ENCODE results near the gene EPS15.
A peak's percentile ranks its signal among the peaks of the same experiment; 100 is the strongest.
"Not testable (repeated sequence)": the region's sequence is repeated elsewhere in the genome, so short reads cannot be mapped to it uniquely, and the experiment has no call there.

EPS15 gene

GRCh38 chr1:51482881-51483280 lies 36.2 kb downstream of the EPS15 start:
- in situ Hi-C loops (cut with HindIII; ENCODE audit: low sequenced_read_pairs): no loop called here
- DNase-seq (ENCODE audit: low read depth): no peak
- TF ChIP-seq CTCF (IDR thresholded peaks at IDR 0.05; ENCODE audit: low read depth, low read length, missing control alignments): no peak
- no peak overlapping the region for H3K4me3 ChIP-seq (ENCODE audit: low read depth, low read length)

- H3K4me3 ChIP-seq (ENCODE audit: low read depth, low read length); in situ Hi-C loops (cut with HindIII; ENCODE audit: low sequenced_read_pairs); DNase-seq (ENCODE audit: low read depth): not testable (repeated sequence)
These were observed 44.0 kb downstream of the EPS15 start for GRCh38 chr1:51474832-51475620.

- in situ Hi-C loops (cut with HindIII; ENCODE audit: low sequenced_read_pairs): no loop called here
- no peak for TF ChIP-seq CTCF (IDR thresholded peaks at IDR 0.05; ENCODE audit: low read depth, low read length, missing control alignments)
- H3K4me3 ChIP-seq (ENCODE audit: low read depth, low read length): no peak overlapping the region
- no peak for DNase-seq (ENCODE audit: low read depth)
These were observed 45.5 kb downstream of the EPS15 start for GRCh38 chr1:51473331-51474115.

GRCh38 chr1:51472359-51472758 lies 46.7 kb downstream of the EPS15 start:
- in situ Hi-C loops (cut with HindIII; ENCODE audit: low sequenced_read_pairs): no loop called here
- H3K4me3 ChIP-seq (ENCODE audit: low read depth, low read length): no peak overlapping the region
- DNase-seq (ENCODE audit: low read depth): peak; percentile 20
- no peak for TF ChIP-seq CTCF (IDR thresholded peaks at IDR 0.05; ENCODE audit: low read depth, low read length, missing control alignments)

- no peak for TF ChIP-seq CTCF (IDR thresholded peaks at IDR 0.05; ENCODE audit: low read depth, low read length, missing control alignments)
- H3K4me3 ChIP-seq (ENCODE audit: low read depth, low read length): no peak overlapping the region
- in situ Hi-C loops (cut with HindIII; ENCODE audit: low sequenced_read_pairs): no loop called here
- DNase-seq (ENCODE audit: low read depth): no peak
These were observed 49.5 kb downstream of the EPS15 start for GRCh38 chr1:51469518-51469917.

GRCh38 chr1:51464828-51465227 lies 54.2 kb downstream of the EPS15 start:
- H3K4me3 ChIP-seq (ENCODE audit: low read depth, low read length): no peak overlapping the region
- in situ Hi-C loops (cut with HindIII; ENCODE audit: low sequenced_read_pairs): no loop called here
- DNase-seq (ENCODE audit: low read depth): no peak
- no peak for TF ChIP-seq CTCF (IDR thresholded peaks at IDR 0.05; ENCODE audit: low read depth, low read length, missing control alignments)

GRCh38 chr1:51463561-51463960 lies 55.5 kb downstream of the EPS15 start:
- no peak overlapping the region for H3K4me3 ChIP-seq (ENCODE audit: low read depth, low read length)
- no peak for DNase-seq (ENCODE audit: low read depth)
- in situ Hi-C loops (cut with HindIII; ENCODE audit: low sequenced_read_pairs): no loop called here
- no peak for TF ChIP-seq CTCF (IDR thresholded peaks at IDR 0.05; ENCODE audit: low read depth, low read length, missing control alignments)

GRCh38 chr1:51462289-51462688 lies 56.8 kb downstream of the EPS15 start:
- H3K4me3 ChIP-seq (ENCODE audit: low read depth, low read length); DNase-seq (ENCODE audit: low read depth); in situ Hi-C loops (cut with HindIII; ENCODE audit: low sequenced_read_pairs): not testable (repeated sequence)
